Kidney tubule cell (primary cell): ENCODE results near the gene PPDPF.
"Not testable (repeated sequence)": the region's sequence is repeated elsewhere in the genome, so short reads cannot be mapped to it uniquely, and the experiment has no call there.

Source experiments
- DNase-seq: peaks from one replicate; pipeline ENCODE4 v3.0.0-alpha.2; 2018; ENCODE audit warnings: low spot score

Gene PPDPF

DNA sequence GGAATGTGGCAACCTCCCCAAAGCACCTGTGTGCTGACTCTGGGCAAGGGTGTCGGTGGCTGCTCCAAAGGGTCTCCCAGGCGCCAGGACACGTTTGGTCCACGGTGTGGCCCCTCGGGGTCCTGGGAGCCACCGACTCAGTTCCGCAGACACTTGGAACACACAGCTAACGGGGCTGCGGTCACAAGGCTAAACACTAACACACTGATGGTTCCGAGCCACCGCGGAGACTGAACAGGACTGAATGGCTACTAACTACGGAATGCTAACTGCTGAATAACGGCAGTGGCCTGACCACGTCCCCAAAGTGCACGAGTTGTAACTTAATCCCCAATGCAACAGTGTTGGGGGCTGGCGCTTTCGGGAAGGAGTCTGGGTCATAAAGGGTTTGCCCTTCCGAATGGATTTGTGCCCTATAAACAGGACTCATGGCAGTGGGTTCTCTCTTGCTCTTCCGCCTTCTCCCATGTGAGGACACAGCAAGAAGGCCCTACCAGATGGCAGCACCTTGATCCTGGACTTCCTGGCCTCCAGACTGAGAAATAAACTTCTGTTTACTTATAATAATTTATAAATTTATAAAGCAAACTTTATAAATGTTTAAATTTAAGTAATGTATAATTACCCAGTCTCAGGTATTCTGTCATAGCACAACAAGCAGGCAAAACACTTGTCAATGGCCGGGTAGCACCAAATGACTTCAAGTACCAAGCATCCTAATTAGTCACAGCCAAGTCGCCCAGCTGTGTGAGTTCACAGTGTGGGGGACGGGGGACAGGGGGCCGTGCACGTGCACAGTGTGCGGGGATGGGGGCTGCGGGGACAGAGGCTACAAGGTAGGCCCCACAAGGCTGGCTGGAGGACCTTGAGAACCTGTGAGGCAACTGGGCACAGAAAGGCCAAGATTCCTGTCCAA lies 19.4 kb upstream of the PPDPF start:
- DNase-seq = peak; percentile 20

DNA sequence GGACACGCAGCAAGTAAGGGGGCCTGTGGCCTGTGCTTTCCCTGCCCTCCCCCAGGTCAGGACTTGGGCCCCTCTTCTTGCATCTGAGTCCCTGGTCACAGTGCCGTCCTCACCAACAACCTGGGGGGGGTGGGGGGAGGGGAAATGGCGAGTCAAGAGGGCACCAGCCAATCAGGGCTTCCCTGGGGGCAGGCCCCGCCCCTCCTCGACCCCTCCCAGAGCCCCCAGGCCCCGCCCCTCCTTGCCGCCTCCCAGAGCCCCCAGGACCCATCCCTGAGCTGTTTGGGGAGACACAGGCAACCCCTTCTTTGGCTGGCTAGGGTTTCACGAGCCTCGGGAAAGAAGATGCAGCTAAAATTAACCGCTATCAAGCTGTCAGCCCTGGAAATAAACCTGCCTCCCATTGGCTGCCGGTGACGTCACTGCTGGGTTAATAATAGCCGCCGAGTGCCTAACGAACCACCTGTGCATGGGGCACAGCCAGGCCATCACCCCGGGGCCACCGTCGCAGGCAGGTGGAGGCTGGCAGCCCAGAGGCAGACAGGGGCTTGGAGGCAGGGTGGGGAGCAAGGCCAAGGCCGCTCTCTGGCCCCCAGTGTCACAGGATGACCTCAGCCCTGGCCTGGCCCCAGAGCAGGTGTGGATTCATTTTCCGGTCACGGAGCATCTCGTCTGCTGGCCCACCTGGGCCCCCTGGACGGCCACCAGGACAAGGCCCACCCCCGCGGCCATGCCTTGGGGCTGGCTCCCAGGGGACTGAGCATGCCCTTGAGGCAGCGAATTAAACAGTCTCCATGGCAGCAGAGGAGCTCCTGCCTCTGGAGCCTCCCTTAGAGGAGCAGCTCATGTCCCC lies 18.5 kb upstream of the PPDPF start:
- DNase-seq = peak; percentile 30

DNA sequence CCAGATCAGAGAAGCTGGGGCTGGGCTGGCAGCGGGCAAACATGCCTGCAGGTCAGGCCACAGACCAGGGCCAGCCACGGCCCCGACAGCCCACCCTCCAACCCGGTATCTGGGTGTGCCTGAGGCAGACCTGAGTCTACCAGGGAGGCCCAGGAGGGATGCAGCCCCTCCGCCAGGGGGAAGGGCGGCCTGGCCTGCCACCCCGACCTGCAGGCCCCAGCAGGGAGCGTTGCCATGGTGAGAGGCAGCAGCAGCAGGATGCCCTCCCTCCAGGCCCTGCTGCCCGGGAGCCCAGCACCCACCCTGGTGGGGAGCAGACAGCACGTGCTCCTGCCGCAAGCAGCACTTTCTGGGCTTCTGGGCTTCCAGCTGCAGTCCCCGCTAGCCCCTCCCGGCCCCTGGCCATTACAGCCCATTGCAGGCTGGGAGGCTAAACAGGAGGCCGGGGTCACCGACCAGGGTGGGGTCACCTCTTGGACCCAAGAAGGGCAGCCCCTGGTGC lies 17.8 kb upstream of the PPDPF start:
- DNase-seq = no peak

DNA sequence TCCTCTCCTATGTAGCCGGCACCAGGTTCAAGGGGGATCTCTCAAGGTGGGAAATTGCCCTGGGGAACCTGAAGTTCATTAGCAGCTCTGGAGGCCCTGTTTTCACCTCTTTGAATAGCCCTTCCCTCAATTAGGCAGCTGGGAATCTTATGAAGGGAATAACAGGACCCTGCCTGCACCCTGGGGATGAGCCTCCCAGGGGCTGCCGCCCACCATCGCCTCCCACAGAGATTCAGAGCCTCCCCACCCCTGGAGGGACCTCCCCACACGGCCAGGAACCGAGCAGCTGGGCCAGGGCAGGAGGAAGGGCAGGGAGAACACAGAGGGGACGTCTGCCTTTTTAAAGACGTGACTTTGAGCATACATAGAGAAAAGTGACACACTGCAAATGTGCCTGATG lies 17.0 kb upstream of the PPDPF start:
- no peak for DNase-seq

GRCh38 chr20:63504642-63505041 lies 15.9 kb upstream of the PPDPF start:
- no peak for DNase-seq

GRCh38 chr20:63505281-63505680 lies 15.3 kb upstream of the PPDPF start:
- no peak for DNase-seq

DNA sequence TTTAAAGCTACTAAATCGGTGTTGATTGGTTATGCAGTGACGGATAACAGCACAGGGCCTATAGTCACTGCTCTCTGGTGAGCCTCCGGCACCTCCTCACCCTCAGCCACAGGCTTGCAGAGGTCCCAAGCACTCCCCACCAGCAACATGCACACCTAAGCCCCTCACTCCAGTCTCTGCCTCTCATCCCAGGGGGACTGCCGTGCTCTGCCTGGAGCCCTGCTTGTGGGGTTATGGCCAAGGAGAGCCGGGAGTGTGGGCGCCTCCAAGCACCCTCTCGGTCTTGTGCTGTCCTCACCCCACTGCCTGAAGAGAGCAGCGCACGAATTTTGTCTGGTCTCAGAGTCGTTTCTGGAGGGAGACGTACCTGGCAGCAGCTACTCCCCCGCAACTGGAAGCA lies 14.8 kb upstream of the PPDPF start:
- DNase-seq = no peak

- DNase-seq = no peak
These were observed 13.4 kb upstream of the PPDPF start for GRCh38 chr20:63507083-63507743.

- DNase-seq = no peak
These were observed 12.3 kb upstream of the PPDPF start for GRCh38 chr20:63508072-63508768.

DNA sequence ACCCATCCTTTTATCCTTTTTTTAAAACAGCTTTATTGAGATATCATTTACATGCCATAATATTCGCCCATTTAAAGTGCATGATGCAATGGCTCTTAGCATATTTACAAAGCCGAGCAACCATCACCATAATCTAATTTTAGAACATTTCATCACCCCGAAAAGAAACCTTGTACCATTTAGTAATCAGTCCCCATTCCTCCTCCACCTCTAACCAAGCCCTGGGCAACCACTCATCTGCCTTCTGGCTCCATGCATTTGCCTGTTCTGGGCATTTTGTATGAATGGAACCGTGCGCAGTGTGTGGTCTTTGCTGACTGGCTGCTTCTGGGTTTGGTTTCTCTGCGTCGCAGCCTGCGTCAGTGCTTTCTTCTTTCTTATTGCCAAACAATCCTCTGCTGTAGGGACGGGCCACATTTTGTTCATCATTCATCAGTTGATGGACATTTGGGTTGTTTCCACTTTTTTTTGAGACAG lies 11.4 kb upstream of the PPDPF start:
- no peak for DNase-seq

- DNase-seq = no peak
These were observed 7.4 kb upstream of the PPDPF start for GRCh38 chr20:63513207-63513606.

DNA sequence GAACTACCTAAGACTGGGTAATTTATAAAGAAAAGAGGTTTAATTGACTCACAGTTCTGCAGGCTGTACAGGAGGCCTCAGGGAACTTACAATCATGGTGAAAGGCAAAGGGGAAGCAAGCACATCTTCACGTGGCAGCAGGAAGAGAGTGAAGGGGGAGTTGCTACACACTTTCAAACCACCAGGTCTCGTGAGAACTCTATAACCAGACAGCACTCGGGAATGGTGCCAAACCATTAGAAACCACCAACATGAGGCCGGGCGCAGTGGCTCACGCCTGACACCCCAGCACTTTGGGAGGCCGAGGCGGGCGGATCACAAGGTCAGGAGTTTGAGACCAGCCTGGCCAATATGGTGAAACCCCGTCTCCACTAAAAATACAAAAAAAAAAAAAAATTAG lies 6.0 kb upstream of the PPDPF start:
- DNase-seq = not testable (repeated sequence)

- DNase-seq = no peak
These were observed 2.9 kb upstream of the PPDPF start for GRCh38 chr20:63517376-63518309.

DNA sequence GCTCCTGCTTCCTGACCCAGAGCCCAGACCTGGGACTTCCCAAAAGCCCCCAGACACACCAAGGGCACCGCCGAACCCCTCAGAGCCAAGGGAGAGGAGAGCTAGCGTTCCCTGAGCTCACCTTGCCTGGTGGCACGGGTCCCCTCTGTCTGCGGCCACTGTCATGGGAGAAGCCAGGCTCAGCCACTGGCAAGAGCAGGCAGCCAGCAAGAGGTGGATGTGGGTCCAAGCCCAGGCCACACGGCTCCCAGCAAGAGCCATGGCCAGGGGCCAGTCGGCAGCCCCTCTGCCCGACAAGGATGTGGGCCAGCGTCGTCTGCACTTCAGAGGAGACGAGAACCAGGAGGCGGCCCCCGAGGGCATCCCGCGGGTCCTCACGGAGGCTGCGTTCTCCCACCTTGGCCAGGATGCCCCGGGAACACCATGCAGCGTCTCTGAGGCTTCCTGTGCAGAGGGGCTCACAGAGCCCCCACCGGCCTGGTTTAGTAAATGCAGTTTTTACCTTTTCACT lies 2.2 kb upstream of the PPDPF start:
- DNase-seq = no peak

DNA sequence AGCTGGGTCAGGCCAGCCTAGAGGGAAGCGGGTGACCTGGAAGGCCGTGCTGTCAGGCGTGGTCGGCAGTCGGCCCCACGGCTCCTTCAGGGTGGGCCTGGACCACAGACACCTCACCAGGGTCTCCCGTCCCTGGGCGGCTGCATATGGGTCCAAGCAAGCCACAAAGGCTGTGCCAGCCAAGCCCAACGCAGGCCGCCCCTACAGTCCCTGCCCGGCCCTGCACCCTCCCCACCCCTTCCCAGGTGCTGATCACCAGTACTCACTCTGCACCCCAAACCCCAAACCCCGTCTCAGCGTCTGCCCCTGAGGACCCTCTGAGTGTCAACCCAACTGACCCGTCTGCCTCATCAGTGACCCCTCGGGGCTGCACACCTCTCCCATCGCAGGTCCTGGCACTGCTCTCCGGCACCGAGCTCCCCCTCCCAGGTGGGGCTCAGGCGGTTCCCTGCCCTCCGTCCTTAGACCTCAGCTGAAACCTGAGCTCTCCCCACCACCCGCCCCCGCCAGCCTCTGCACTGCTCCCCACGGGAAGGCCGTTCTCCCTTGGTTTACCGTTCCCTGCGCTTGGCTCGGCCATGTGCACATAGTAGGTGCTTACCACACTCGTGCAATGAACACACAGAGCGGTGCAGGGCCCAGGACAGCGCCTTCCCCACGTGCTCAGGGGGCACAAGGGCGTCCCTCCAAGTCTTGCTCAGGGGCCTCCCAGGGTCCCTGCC lies 1.5 kb upstream of the PPDPF start:
- DNase-seq = no peak

DNA sequence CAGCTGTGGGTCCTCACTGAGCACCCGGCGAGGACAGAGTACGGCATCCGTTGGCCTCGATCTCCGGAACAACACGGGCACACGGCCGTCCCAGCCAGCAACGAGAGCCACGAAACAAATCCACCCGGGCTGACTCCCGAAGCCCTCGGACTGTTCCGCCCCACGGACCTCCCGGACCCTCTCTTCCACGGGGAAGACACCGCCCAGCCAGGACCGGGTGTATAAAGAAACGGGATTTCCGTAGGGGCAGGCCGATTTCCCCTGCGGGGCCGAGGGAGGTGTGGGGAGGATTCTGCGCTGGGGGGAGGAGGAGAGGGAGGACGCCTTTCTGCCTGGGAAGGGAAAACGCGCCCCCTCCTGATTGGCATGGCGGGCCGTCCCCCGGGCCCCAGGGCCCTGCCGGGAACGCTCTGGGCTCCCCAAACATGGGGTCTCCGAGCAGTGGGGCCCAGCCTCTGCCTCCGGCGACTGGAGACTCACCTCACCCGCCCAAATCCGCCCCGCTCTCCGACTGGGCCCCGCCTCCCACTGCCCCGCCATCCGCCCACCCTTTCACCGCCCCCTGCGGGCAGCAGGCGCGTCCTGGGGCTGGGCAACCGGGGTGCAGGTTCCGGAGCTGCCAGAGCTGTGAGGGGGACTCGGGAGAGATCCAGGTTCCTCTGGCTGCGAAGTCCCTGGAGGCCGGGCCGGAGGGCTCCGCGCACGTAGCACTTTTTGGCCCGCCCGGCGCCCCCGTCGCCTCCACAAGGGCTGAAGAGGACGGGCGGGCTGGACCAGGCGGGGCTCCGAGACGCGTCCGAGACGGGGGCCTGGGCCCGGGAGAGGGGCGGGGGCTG lies 679 bp upstream of the PPDPF start:
- DNase-seq = peak; percentile 59

DNA sequence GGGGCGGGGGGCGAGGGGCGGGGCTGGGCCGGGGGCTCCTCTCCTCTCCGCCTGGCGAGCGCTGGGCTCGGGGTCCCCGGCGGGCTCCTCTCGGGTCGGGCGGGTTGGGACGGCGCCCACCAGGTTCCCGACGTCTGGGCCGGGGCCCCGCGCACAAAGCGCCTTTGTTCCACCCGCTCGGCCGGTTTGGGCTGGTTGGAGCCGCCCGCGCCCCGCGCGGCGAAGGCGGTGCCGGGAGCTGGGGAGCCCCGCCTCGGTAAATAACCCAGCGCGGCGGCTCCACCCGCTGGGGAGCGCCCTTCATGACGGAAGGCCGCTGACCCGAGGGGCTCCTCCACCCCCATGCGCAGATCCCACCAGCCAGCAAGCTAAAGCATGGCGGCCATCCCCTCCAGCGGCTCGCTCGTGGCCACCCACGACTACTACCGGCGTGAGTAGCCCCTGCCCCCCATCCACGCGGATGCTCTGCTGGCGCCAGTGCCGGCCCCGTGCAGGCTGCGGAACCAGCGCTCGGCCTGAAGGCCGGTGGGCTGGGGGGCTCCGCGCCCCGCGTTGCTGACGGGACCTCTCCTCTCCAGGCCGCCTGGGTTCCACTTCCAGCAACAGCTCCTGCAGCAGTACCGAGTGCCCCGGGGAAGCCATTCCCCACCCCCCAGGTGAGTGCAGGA lies 503 bp downstream of the PPDPF start:
- DNase-seq = peak; percentile 73

DNA sequence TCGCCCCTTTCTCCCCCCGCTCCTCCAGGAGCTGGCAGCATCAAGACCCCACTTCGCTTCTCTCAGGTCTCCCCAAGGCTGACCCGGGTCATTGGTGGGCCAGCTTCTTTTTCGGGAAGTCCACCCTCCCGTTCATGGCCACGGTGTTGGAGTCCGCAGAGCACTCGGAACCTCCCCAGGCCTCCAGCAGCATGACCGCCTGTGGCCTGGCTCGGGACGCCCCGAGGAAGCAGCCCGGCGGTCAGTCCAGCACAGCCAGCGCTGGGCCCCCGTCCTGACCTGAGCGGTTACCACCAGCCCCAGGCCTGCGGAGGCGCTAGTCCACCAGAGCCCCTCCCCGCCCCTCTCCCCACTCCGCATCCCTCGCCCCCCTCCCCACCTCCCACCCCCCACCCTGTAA lies 1.0 kb downstream of the PPDPF start:
- no peak for DNase-seq
